Suprapubic skin (tissue), 3 donors: Measurements from ENCODE around the gene RBM41.

Experiments
- CTCF ChIP-seq, 2 donors: fragments of 200-600 bp in 1 of 2; fragments of 450-650 bp in 1 of 2; sonication (generic) in 1 of 2; IDR thresholded peaks; one replicate each; pipeline ENCODE4 v1.5.1; 2016 to 2019; ENCODE audit warnings: antibody characterized with exemption in 2 of 2, mild to moderate bottlenecking in 1 of 2, moderate library complexity in 1 of 2
- POLR2AphosphoS5 ChIP-seq, 3 donors: sonication (generic); formaldehyde crosslinking; IDR thresholded peaks; one replicate each; pipeline ENCODE4 v1.6.1; 2017; ENCODE audit warnings: antibody characterized with exemption in 3 of 3

GRCh38 chrX:107076158-107076557, 42.5 kb downstream of the RBM41 start:
- TF ChIP-seq POLR2AphosphoS5 (IDR thresholded peaks at IDR 0.05) (no peak), CTCF (IDR thresholded peaks at IDR 0.05) (no peak)
